ENCODE data around the gene STK32B.

STK32B gene

GRCh38 chr4:5479518-5480060 is 428.3 kb downstream of the STK32B start:
- TF ChIP-seq CTCF (IDR thresholded peaks at IDR 0.05; ENCODE audit: extremely low read depth, missing control alignments), result no peak
- no peak for DNase-seq (ENCODE audit: low spot score)

GRCh38 chr4:5488413-5488812 is 437.1 kb downstream of the STK32B start:
- TF ChIP-seq CTCF (IDR thresholded peaks at IDR 0.05; ENCODE audit: extremely low read depth, missing control alignments), result no peak
- no peak for DNase-seq (ENCODE audit: low spot score)

GRCh38 chr4:5489260-5489659 is 438.0 kb downstream of the STK32B start:
- no peak for DNase-seq (ENCODE audit: low spot score)
- no peak for TF ChIP-seq CTCF (IDR thresholded peaks at IDR 0.05; ENCODE audit: extremely low read depth, missing control alignments)

- no peak for DNase-seq (ENCODE audit: low spot score)
- TF ChIP-seq CTCF (IDR thresholded peaks at IDR 0.05; ENCODE audit: extremely low read depth, missing control alignments), result no peak
Observed at GRCh38 chr4:5497489-5497888, 446.2 kb downstream of the STK32B start.

- no peak for DNase-seq (ENCODE audit: low spot score)
- no peak for TF ChIP-seq CTCF (IDR thresholded peaks at IDR 0.05; ENCODE audit: extremely low read depth, missing control alignments)
Observed at GRCh38 chr4:5500165-5500564, 448.9 kb downstream of the STK32B start.

GRCh38 chr4:5503336-5503936 is 452.2 kb downstream of the STK32B start:
- no peak for DNase-seq (ENCODE audit: low spot score)
- no peak for TF ChIP-seq CTCF (IDR thresholded peaks at IDR 0.05; ENCODE audit: extremely low read depth, missing control alignments)

- TF ChIP-seq CTCF (IDR thresholded peaks at IDR 0.05; ENCODE audit: extremely low read depth, missing control alignments), result no peak
- no peak for DNase-seq (ENCODE audit: low spot score)
Observed at GRCh38 chr4:5504486-5504885, 453.2 kb downstream of the STK32B start.
